HEK293 (cell line): Measurements from ENCODE around the gene RNF182.

Experiments
- BCL11B ChIP-seq: fragments of 450-650 bp; formaldehyde crosslinking; IDR thresholded peaks from 2 replicates; pipeline ENCODE4 v1.5.1; 2016; ENCODE audit warnings: low read depth, missing biosample characterization, missing genetic modification characterization
- CTCF ChIP-seq: fragments of 450-650 bp; formaldehyde crosslinking; IDR thresholded peaks from 2 replicates; pipeline ENCODE4 v1.5.1; 2016; ENCODE audit warnings: missing biosample characterization, missing genetic modification characterization
- PBX3 ChIP-seq: sonication (generic); formaldehyde crosslinking; IDR thresholded peaks from 2 replicates; pipeline ENCODE4 v1.8.1; 2022; ENCODE audit warnings: mild to moderate bottlenecking, moderate library complexity, missing genetic modification reagents
- PRDM2 ChIP-seq: fragments of 450-650 bp; formaldehyde crosslinking; IDR thresholded peaks from 2 replicates; pipeline ENCODE4 v1.5.1; 2016; ENCODE audit warnings: missing biosample characterization, missing genetic modification characterization, borderline replicate concordance
- REST ChIP-seq: fragments of 450-650 bp; formaldehyde crosslinking; IDR thresholded peaks from 2 replicates; pipeline ENCODE4 v1.5.1; 2016; ENCODE audit warnings: missing biosample characterization, missing genetic modification characterization
- SETDB1 ChIP-seq: IDR thresholded peaks from one replicate; pipeline ENCODE4 v1.6.1; 2017; ENCODE audit warnings: mild to moderate bottlenecking, low read length, moderate library complexity, mixed read lengths; ENCODE audit not compliant: insufficient read length
- SP2 ChIP-seq: fragments of 450-650 bp; formaldehyde crosslinking; IDR thresholded peaks from 2 replicates; pipeline ENCODE4 v1.5.1; 2016; ENCODE audit warnings: missing biosample characterization, missing genetic modification characterization
- ZNF112 ChIP-seq: fragments of 450-650 bp; formaldehyde crosslinking; IDR thresholded peaks from 2 replicates; pipeline ENCODE4 v1.5.0; 2017; ENCODE audit warnings: missing biosample characterization, missing genetic modification characterization
- ZNF121 ChIP-seq: fragments of 450-650 bp; formaldehyde crosslinking; IDR thresholded peaks from 2 replicates; pipeline ENCODE4 v1.5.1; 2016; ENCODE audit warnings: missing biosample characterization, missing genetic modification characterization
- ZNF302 ChIP-seq: fragments of 450-650 bp; formaldehyde crosslinking; IDR thresholded peaks from 2 replicates; pipeline ENCODE4 v1.5.1; 2016; ENCODE audit warnings: missing biosample characterization, missing genetic modification characterization, low read depth
- ZNF777 ChIP-seq: fragments of 450-650 bp; formaldehyde crosslinking; IDR thresholded peaks from 2 replicates; pipeline ENCODE4 v1.5.1; 2017; ENCODE audit warnings: missing biosample characterization, missing genetic modification characterization, borderline replicate concordance
- ZNF830 ChIP-seq: fragments of 450-650 bp; IDR thresholded peaks from 2 replicates; pipeline ENCODE4 v1.5.0; 2018; ENCODE audit warnings: missing biosample characterization, missing genetic modification characterization, low read depth, mild to moderate bottlenecking, moderate library complexity
- ZSCAN5A ChIP-seq: fragments of 450-650 bp; formaldehyde crosslinking; IDR thresholded peaks from 2 replicates; pipeline ENCODE4 v1.5.1; 2016; ENCODE audit warnings: missing biosample characterization, missing genetic modification characterization

- no peak for TF ChIP-seq SP2
- no peak for TF ChIP-seq ZNF112 (tag by site-specific recombination)
- TF ChIP-seq ZNF777 (tag by site-specific recombination) = no peak
- TF ChIP-seq SETDB1 = no peak
- no peak for TF ChIP-seq CTCF (tag by site-specific recombination)
- no peak for TF ChIP-seq ZNF302 (tag by site-specific recombination)
- no peak for TF ChIP-seq REST (tag by site-specific recombination)
- TF ChIP-seq BCL11B (tag by site-specific recombination) = no peak
- no peak for TF ChIP-seq PRDM2 (tag by site-specific recombination)
- no peak for TF ChIP-seq ZNF121 (tag by site-specific recombination)
- no peak for TF ChIP-seq ZSCAN5A (tag by site-specific recombination)
- TF ChIP-seq PBX3 (CRISPR knock-in tag) = no peak
- TF ChIP-seq ZNF830 = no peak
These were observed 64.2 kb downstream of the RNF182 start for GRCh38 chr6:13988908-13989307.
